Measurements from ENCODE around the gene SSBP3. TPM values are rescaled to one million over a fixed set of nuclear protein-coding genes. Genes with fewer than 3 reads are reported as not detected.
A peak's percentile ranks its signal among the peaks of the same experiment; 100 is the strongest.

Gene SSBP3
- total RNA-seq, 1 donor from 2014 or later, result 104 TPM

GRCh38 chr1:54326543-54327385, 79.4 kb downstream of the SSBP3 start:
- ATAC-seq (no peak), DNase-seq (ENCODE audit: low spot score) (no peak)
- intact Hi-C loops (cut with DNase I), result no loop called here

DNA sequence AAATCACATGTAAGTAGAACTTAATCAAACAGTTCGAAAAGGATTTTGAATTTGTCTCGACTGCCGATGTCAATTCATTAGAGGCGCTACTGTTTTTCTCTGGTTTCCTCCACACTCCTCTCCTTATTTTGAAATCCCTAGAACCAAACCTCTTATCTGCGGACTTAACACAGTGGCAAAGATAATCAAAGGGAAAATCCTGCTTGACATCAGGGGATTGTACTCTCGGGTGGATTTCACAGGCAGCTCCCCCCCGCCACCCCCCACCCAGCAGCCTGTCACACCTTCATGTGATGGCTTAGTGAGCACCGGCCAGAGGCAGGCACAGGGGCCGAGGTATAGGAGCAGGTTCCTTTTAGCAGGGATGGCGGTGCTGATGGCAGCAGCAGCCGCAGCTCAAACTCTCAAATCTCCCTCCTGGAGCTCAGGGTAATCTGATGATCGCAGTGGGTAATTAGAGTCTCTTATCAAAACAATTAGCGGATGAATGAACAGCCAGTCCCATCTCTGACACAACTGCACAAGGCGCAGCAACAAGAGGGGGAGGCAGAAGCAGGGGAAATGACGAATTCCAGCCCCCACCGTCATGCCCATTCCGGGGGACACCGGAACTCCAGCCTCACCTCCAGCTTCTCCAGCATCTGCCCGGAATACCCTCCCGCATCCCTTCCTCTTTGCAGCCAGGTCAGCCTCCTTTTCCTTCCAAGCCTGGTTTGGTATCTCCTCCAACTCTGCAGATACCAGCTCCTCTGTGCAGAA, 80.3 kb downstream of the SSBP3 start:
- ATAC-seq (no peak), DNase-seq (ENCODE audit: low spot score) (no peak)
- intact Hi-C loops (cut with DNase I), result no loop called here

GRCh38 chr1:54325284-54325683, 80.9 kb downstream of the SSBP3 start:
- no peak for DNase-seq (ENCODE audit: low spot score)
- intact Hi-C loops (cut with DNase I), result no loop called here
- ATAC-seq, result no peak

DNA sequence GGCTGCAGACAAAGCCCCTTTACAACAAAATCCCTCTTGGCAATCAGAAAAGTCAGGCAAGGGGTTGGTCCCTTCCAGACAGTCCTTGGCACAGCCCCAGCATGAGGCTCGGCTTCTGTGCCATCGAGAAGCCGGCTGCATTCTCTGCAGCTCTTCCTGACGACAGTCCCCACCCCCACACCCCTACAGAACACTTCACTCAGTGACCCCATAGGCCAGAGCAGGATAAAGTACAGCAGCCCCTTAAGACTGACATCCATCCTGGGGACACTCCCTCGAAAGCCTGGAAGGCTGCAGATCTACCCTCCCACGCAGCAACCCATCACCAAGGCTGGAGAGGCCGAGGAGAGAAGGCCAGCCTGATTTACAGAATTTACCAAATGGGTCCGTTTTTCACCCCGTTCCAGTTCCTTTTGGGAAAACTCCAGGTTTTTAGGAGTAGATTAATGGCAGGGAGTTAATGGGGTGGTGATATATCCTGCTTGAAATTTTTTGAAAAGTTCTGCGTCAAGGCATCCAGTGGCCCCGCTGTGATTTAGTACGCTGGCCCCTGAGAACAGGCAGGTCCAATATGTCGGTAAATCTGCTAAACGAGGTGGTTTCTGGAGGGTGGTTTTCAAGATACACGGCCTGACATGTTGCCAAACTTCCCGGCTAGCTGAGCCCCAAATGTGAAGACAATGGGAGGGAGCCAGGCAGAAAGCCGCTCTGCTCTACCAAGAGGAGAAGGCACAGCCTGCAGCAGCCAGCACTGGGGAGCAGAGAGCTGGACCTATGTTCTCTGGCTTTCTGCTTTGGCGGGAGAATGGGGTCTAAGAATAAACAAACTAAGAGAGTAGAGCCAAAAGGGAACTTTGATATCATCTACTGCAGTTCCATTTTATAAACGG, 81.7 kb downstream of the SSBP3 start:
- DNase-seq (ENCODE audit: low spot score), result peak; percentile 70
- intact Hi-C loops (cut with DNase I), result no loop called here

DNA sequence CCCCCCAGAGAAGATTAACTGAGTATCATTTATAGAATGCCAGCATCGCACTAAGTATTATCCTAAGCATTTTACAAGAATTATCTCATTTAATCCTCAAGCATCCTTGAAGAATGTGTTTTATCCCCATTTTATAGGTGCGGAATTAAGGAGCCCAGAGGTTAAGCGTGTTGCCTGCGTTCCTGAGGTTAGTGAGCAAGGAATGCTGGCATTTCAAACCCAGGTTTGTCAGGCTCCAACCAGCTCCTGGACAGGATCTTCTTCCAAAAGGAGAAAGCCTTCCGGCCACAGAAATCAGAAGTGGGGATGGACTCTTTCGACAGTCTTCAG, 82.3 kb downstream of the SSBP3 start:
- intact Hi-C loops (cut with DNase I), result no loop called here
- no peak for ATAC-seq

More for the DNA sequence above, 81.7 kb downstream of the SSBP3 start:
- peak; percentile 57 for ATAC-seq

DNA sequence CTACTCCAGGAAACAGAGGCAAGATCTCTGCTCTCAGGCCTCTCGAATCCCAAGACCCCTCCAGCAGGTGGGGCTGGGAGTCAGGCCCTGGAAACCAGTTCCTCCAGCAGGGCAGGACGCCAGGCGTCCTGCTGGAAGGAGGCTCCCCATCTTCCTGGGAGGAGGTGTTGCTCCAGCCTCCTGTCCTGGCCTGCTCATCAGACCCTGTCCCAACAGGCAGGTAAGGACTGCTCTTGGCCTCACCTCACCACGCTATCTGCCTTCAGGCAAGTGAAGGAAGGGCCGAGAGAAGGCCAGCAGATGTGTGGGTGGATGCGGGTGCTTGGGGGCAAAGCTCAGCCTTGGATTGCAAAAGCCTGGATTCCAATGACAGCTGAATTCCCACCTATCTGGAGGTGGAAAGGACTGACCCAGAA, 82.9 kb downstream of the SSBP3 start:
- ATAC-seq, result no peak
- intact Hi-C loops (cut with DNase I), result no loop called here
- no peak for DNase-seq (ENCODE audit: low spot score)

More for the DNA sequence above, 82.3 kb downstream of the SSBP3 start:
- DNase-seq (ENCODE audit: low spot score), result no peak

GRCh38 chr1:54318246-54318814, 87.9 kb downstream of the SSBP3 start:
- no peak for ATAC-seq
- intact Hi-C loops (cut with DNase I), result no loop called here
- DNase-seq (ENCODE audit: low spot score), result no peak

GRCh38 chr1:54317084-54317483, 89.1 kb downstream of the SSBP3 start:
- intact Hi-C loops (cut with DNase I), result no loop called here
- ATAC-seq, result no peak
- no peak for DNase-seq (ENCODE audit: low spot score)

GRCh38 chr1:54315099-54315498, 91.1 kb downstream of the SSBP3 start:
- DNase-seq (ENCODE audit: low spot score) (no peak), ATAC-seq (no peak)
- intact Hi-C loops (cut with DNase I), result no loop called here

DNA sequence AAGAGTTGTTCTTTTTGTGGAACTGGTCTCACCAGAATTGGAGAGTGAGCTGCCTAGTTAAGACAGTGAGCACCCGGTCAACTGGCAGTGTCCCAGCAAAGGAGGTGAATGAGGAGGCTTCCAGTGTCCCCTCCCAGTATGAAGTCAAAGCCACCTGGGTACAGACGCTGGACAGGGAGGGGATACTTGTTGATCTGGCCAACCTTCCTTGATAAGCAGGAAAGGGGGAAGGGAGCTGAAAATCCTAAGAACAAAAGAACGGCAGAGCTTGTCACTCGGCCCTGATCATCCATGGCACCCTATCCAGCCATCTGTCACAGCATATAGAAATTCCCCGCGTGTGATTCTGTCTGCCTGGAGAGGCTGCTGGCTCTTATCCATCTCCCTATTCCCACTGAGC, 91.5 kb downstream of the SSBP3 start:
- DNase-seq (ENCODE audit: low spot score), result no peak
- intact Hi-C loops (cut with DNase I), result no loop called here
- ATAC-seq, result no peak

GRCh38 chr1:54312796-54313316, 93.3 kb downstream of the SSBP3 start:
- intact Hi-C loops (cut with DNase I), result no loop called here
- ATAC-seq (peak; percentile 91), DNase-seq (ENCODE audit: low spot score) (peak; percentile 78)

GRCh38 chr1:54311506-54311905, 94.7 kb downstream of the SSBP3 start:
- intact Hi-C loops (cut with DNase I), result no loop called here

DNA sequence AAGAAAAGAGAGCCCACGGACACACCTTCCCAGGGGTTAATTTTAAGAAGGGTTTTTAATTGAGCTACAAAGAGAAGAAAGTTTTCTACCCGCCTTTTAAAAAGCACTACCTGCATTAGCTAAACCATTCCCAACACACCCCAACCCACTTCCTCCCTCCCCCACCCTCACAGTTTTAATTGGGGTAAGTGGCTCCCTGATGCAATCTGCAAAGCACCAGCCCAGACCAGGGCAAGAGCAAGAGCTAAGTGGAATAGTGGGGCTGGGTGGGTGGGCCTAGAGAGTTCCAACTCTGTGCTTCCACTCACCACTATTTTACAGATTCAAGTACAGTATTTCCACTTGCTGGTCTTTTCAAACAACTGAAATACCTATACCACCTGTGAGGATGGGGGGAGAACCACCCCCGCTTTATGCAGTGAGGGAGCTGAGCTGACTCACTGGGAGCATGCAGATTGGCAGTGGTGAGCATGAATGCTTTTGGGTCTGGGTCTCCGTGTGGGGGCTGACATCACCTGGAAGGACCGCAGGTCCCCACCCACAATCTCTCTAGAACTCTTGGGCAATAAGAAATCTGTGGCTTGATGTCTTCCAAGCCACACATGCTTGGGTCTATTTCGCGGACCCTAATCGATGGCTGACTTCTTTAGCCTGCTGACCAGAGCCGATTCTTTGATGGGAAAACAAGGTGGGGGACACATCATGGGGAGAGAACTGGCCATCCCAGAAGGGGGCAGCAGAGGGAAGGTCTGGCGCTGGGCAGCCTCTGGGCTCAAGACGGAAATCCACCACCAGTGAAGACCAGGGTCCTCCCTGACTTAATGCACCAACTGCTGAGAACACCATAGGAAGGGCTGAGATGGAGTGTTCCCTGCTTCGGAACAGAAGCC, 95.5 kb downstream of the SSBP3 start:
- intact Hi-C loops (cut with DNase I), result no loop called here
- ATAC-seq (no peak), DNase-seq (ENCODE audit: low spot score) (no peak)

More at GRCh38 chr1:54311506-54311905, 94.7 kb downstream of the SSBP3 start:
- DNase-seq (ENCODE audit: low spot score) (no peak), ATAC-seq (no peak)

GRCh38 chr1:54309631-54310366, 96.4 kb downstream of the SSBP3 start:
- ATAC-seq (no peak), DNase-seq (ENCODE audit: low spot score) (no peak)
- intact Hi-C loops (cut with DNase I), result no loop called here

DNA sequence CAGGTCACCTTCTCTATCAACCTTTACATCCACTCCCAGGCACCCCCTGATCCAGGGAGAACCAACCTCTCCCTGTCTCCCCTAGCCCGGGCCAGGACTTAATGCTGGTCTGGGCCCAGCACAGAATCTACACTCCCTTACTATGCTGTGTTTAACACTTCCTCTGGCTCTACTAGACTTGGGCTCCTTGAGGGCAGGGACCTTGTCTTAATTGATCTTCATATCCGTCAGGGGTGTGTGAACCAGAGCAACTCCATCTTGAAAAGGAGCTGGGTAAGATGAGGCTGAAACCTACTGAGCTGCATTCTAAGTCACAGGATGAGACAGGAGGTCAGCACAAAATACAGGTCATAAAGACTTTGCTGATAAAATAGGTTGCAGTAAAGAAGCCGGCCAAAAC, 98.9 kb downstream of the SSBP3 start:
- intact Hi-C loops (cut with DNase I), result no loop called here
- DNase-seq (ENCODE audit: low spot score) (no peak), ATAC-seq (no peak)

- DNase-seq (ENCODE audit: low spot score), result no peak
- intact Hi-C loops (cut with DNase I), result no loop called here
- ATAC-seq, result no peak
Measured at GRCh38 chr1:54305906-54306514, 100.2 kb downstream of the SSBP3 start.

- DNase-seq (ENCODE audit: low spot score), result no peak
- intact Hi-C loops (cut with DNase I), result no loop called here
- no peak for ATAC-seq
Measured at GRCh38 chr1:54304518-54304917, 101.7 kb downstream of the SSBP3 start.

Data from sciatic nerve (tissue), 2 donors.